Kidney (tissue), 14 donors: Measurements from ENCODE around the gene LBX1. TPM values are rescaled to one million over a fixed set of nuclear protein-coding genes. Genes with fewer than 3 reads are reported as not detected.

ENCODE experiments used
- DNase-seq, 5 donors: peaks; one replicate each; pipeline ENCODE4 v3.0.0-alpha.2; 2013 to 2020
- FAIRE-seq: peaks from 2 replicates; lab custom pipeline; 2012; peaks lifted over from hg19 to GRCh38; lab: Jason Lieb, UNC
- H3K27ac ChIP-seq, 2 donors: one replicate each; pipeline ENCODE4 v1.7.0; 2013; ENCODE audit warnings: low read depth in 2 of 2, low read length in 2 of 2, inconsistent platforms in 1 of 2
- H3K27me3 ChIP-seq: one replicate; pipeline ENCODE4 v1.7.1; 2013; ENCODE audit warnings: low read length, inconsistent platforms; ENCODE audit not compliant: control insufficient read depth, insufficient read depth
- H3K36me3 ChIP-seq, 3 donors: one replicate each; pipeline versions ENCODE4 v1.7.0 to v1.7.1; 2013; ENCODE audit warnings: low read length in 3 of 3, control low read depth in 1 of 3, inconsistent platforms in 1 of 3; ENCODE audit not compliant: insufficient read depth in 3 of 3, control insufficient read depth in 2 of 3
- H3K4me1 ChIP-seq, 3 donors: one replicate each; pipeline versions ENCODE4 v1.7.0 to v1.7.1; 2013; ENCODE audit warnings: low read length in 3 of 3, inconsistent platforms in 1 of 3, low read depth in 1 of 3; ENCODE audit not compliant: control insufficient read depth in 2 of 3, insufficient read depth in 2 of 3
- H3K4me3 ChIP-seq, 3 donors: one replicate each; pipeline versions ENCODE4 v1.7.0 to v1.8.1; 2013; ENCODE audit warnings: low read length in 3 of 3, control low read depth in 1 of 3, inconsistent platforms in 1 of 3
- H3K9ac ChIP-seq, 3 donors: one replicate each; pipeline versions ENCODE4 v1.7.0 to v1.7.1; 2013; ENCODE audit warnings: low read length in 3 of 3, control low read depth in 1 of 3, inconsistent platforms in 1 of 3
- H3K9me3 ChIP-seq, 3 donors: one replicate each; pipeline versions ENCODE4 v1.7.0 to v1.7.1; 2013; ENCODE audit warnings: low read length in 3 of 3, control low read depth in 1 of 3, inconsistent platforms in 1 of 3; ENCODE audit not compliant: control insufficient read depth in 2 of 3, insufficient read depth in 1 of 3
- intact Hi-C: fragments of 100-400 bp; cut with DNase I; formaldehyde crosslinking; loops from one replicate; pipeline ENCODE4 v1.11.1; 2022
- polyA plus RNA-seq: library from polyadenylated mRNA; stranded (reverse); fragments of 350-450 nt; fragmentation: Illumina TruSeq; extraction: RNeasy Lipid Tissue Mini Kit (QIAGEN cat#74804); gene quantifications from one replicate; pipeline ENCODE4 v1.2.3, GENCODE V29; 2014; ENCODE audit warnings: low read depth, low replicate concordance; ENCODE audit not compliant: insufficient read depth
- total RNA-seq: library from RNA; stranded (reverse); fragmentation: NEBNext Ultra II Directional; extraction: Animal tissue kit (Norgen Biotek cat#: 25700); gene quantifications from one replicate; pipeline ENCODE4 v1.2.1, GENCODE V29; 2021
- TF ChIP-seq, protein P1 (sequence below): IDR thresholded peaks from 3 replicates; pipeline ENCODE4 v1.5.1; 2012; ENCODE audit warnings: mild to moderate bottlenecking, moderate library complexity, borderline replicate concordance; ENCODE audit not compliant: insufficient read depth; ENCODE audit errors: extremely low read depth
- donor health status: control.
- donor health status: control.
- donor health status: control.
- donor health status: control.
- donor health status: control.
- donor health status: DM: yes; HTN: yes; CAD: no.
- donor health status: Normal renal cell carcinoma (clear cell type).

Gene LBX1
- total and polyA plus RNA-seq, 2 donors from 2014 or later, result not detected

- intact Hi-C loops, result no loop called here
- TF ChIP-seq, protein P1, sequence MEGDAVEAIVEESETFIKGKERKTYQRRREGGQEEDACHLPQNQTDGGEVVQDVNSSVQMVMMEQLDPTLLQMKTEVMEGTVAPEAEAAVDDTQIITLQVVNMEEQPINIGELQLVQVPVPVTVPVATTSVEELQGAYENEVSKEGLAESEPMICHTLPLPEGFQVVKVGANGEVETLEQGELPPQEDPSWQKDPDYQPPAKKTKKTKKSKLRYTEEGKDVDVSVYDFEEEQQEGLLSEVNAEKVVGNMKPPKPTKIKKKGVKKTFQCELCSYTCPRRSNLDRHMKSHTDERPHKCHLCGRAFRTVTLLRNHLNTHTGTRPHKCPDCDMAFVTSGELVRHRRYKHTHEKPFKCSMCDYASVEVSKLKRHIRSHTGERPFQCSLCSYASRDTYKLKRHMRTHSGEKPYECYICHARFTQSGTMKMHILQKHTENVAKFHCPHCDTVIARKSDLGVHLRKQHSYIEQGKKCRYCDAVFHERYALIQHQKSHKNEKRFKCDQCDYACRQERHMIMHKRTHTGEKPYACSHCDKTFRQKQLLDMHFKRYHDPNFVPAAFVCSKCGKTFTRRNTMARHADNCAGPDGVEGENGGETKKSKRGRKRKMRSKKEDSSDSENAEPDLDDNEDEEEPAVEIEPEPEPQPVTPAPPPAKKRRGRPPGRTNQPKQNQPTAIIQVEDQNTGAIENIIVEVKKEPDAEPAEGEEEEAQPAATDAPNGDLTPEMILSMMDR, result no peak
- H3K36me3 ChIP-seq, result no peaks in the 10 kb centered on the region
- no peak overlapping the region for H3K4me3 ChIP-seq
- no peak overlapping the region for H3K27ac ChIP-seq
- peak in 1 of 5 donors; percentile 20 for DNase-seq
- H3K9me3 ChIP-seq, result no peaks in the 10 kb centered on the region
- H3K9ac ChIP-seq, result no peak overlapping the region
- H3K27me3 ChIP-seq, result peaks cover 78% of the 10 kb centered on the region
- FAIRE-seq, result no peak
- H3K4me1 ChIP-seq, result peaks cover 0 to 20% (median 0%) of the 10 kb centered on the region in 3 donors
Measured at GRCh38 chr10:101221963-101222531, 7.2 kb downstream of the LBX1 start.

- intact Hi-C loops, result no loop called here
- no peak for DNase-seq
- Histone ChIP-seq H3K27ac (no peak overlapping the region), H3K27me3 (peaks cover 82% of the 10 kb centered on the region), H3K9me3 (no peaks in the 10 kb centered on the region), H3K4me3 (no peak overlapping the region), H3K36me3 (no peaks in the 10 kb centered on the region), H3K4me1 (peaks cover 0 to 20% (median 0%) of the 10 kb centered on the region in 3 donors), H3K9ac (no peak overlapping the region)
- TF ChIP-seq, protein P1, result no peak
- FAIRE-seq, result no peak
Measured at GRCh38 chr10:101221549-101221948, 7.7 kb downstream of the LBX1 start.

DNA sequence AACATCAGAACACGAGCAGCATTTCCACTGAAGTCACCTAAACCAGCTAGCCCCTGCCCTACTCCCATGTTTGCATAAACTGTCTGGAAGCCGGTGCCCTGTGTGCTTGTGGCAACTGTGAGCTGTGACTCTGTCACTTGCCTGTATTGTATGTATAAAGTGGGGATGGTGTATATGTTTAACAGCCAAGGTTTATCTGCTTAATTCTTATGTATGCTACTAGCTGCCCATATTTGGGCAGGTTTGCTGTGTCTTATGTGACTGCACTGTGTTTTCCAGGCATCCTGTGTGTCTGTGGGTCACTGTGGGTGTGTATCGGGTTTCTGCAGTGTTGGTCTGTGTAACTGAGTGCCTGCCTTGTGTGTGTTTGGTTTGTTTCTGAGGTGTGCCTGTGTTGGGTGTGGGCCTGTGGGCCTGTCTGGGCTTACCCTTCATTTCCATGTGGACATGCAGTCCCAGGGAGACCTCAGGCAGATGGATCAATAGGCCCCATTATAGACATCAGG is 9.3 kb downstream of the LBX1 start:
- H3K9me3 ChIP-seq, result no peaks in the 10 kb centered on the region
- no peak overlapping the region for H3K27ac ChIP-seq
- DNase-seq, result no peak
- no peak overlapping the region for H3K9ac ChIP-seq
- TF ChIP-seq, protein P1, result no peak
- H3K4me3 ChIP-seq, result no peak overlapping the region
- FAIRE-seq, result no peak
- intact Hi-C loops, result loop anchor here (10.0 kb wide), 1 partner anchor 345 kb away; no protein-coding TSS in a partner anchor
- H3K36me3 ChIP-seq, result no peaks in the 10 kb centered on the region
- peaks cover 0 to 15% (median 0%) of the 10 kb centered on the region in 3 donors for H3K4me1 ChIP-seq
- H3K27me3 ChIP-seq, result peaks cover 79% of the 10 kb centered on the region
